Measurements from ENCODE around the gene CTNNA3. TPM values are rescaled to one million over a fixed set of nuclear protein-coding genes. Genes with fewer than 3 reads are reported as not detected.
A peak's percentile ranks its signal among the peaks of the same experiment; 100 is the strongest.

The CTNNA3 gene
- total and polyA plus RNA-seq, 2 donors from 2014 or later = 0.45 to 0.72 TPM

- peak; percentile 66 for FAIRE-seq
- peak in 2 of 5 donors; percentile 18 to 37 for DNase-seq
- intact Hi-C loops (cut with DNase I) = no loop called here
- Histone ChIP-seq H3K36me3 (ENCODE audit: control insufficient read depth in 2 of 3, insufficient read depth in 3 of 3, low read length in 3 of 3) (no peaks in the 10 kb centered on the region), H3K9ac (ENCODE audit: low read length in 3 of 3) (no peak overlapping the region), H3K27ac (ENCODE audit: low read depth in 2 of 2, low read length in 2 of 2) (no peak overlapping the region), H3K4me3 (ENCODE audit: low read length in 3 of 3) (no peak overlapping the region), H3K4me1 (ENCODE audit: control insufficient read depth in 2 of 3, insufficient read depth in 2 of 3, low read depth in 1 of 3, low read length in 3 of 3) (no peaks in the 10 kb centered on the region), H3K9me3 (ENCODE audit: control insufficient read depth in 2 of 3, insufficient read depth in 1 of 3, low read length in 3 of 3) (no peaks in the 10 kb centered on the region), H3K27me3 (ENCODE audit: control insufficient read depth, insufficient read depth, low read length) (no peaks in the 10 kb centered on the region)
- no peak for TF ChIP-seq CTCF (IDR thresholded peaks at IDR 0.05; ENCODE audit: borderline replicate concordance, extremely low read depth, insufficient read depth)
Observed at GRCh38 chr10:67666416-67667034, 29.5 kb downstream of the CTNNA3 start.

- no peaks in the 10 kb centered on the region for H3K36me3 ChIP-seq (ENCODE audit: control insufficient read depth in 2 of 3, insufficient read depth in 3 of 3, low read length in 3 of 3)
- H3K27me3 ChIP-seq (ENCODE audit: control insufficient read depth, insufficient read depth, low read length) = no peaks in the 10 kb centered on the region
- FAIRE-seq (no peak), DNase-seq (peak in 1 of 5 donors; percentile 10)
- TF ChIP-seq CTCF (IDR thresholded peaks at IDR 0.05; ENCODE audit: borderline replicate concordance, extremely low read depth, insufficient read depth) = no peak
- H3K9me3 ChIP-seq (ENCODE audit: control insufficient read depth in 2 of 3, insufficient read depth in 1 of 3, low read length in 3 of 3) = no peaks in the 10 kb centered on the region
- intact Hi-C loops (cut with DNase I) = no loop called here
- no peak overlapping the region for H3K9ac ChIP-seq (ENCODE audit: low read length in 3 of 3)
- H3K27ac ChIP-seq (ENCODE audit: low read depth in 2 of 2, low read length in 2 of 2) = no peak overlapping the region
- H3K4me1 ChIP-seq (ENCODE audit: control insufficient read depth in 2 of 3, insufficient read depth in 2 of 3, low read depth in 1 of 3, low read length in 3 of 3) = no peaks in the 10 kb centered on the region
- no peak overlapping the region for H3K4me3 ChIP-seq (ENCODE audit: low read length in 3 of 3)
Observed at GRCh38 chr10:67665491-67665890, 30.5 kb downstream of the CTNNA3 start.

GRCh38 chr10:67664942-67665341 lies 31.1 kb downstream of the CTNNA3 start:
- H3K9ac ChIP-seq (ENCODE audit: low read length in 3 of 3) = no peak overlapping the region
- H3K9me3 ChIP-seq (ENCODE audit: control insufficient read depth in 2 of 3, insufficient read depth in 1 of 3, low read length in 3 of 3) = no peaks in the 10 kb centered on the region
- no peak overlapping the region for H3K4me3 ChIP-seq (ENCODE audit: low read length in 3 of 3)
- H3K36me3 ChIP-seq (ENCODE audit: control insufficient read depth in 2 of 3, insufficient read depth in 3 of 3, low read length in 3 of 3) = no peaks in the 10 kb centered on the region
- no peak overlapping the region for H3K27ac ChIP-seq (ENCODE audit: low read depth in 2 of 2, low read length in 2 of 2)
- H3K27me3 ChIP-seq (ENCODE audit: control insufficient read depth, insufficient read depth, low read length) = no peaks in the 10 kb centered on the region
- TF ChIP-seq CTCF (IDR thresholded peaks at IDR 0.05; ENCODE audit: borderline replicate concordance, extremely low read depth, insufficient read depth) = no peak
- H3K4me1 ChIP-seq (ENCODE audit: control insufficient read depth in 2 of 3, insufficient read depth in 2 of 3, low read depth in 1 of 3, low read length in 3 of 3) = no peaks in the 10 kb centered on the region
- intact Hi-C loops (cut with DNase I) = no loop called here
- no peak for DNase-seq
- FAIRE-seq = no peak

Data from kidney (tissue), 14 donors.